ENCODE measurements around the gene IRS2. TPM values are rescaled to one million over a fixed set of nuclear protein-coding genes. Genes with fewer than 3 reads are reported as not detected.

The IRS2 gene
- total RNA-seq, 6 experiments from 2014 or later = 8.8 to 26.0 (median 17.5) TPM

- Histone ChIP-seq H3K27me3 (no peaks in the 10 kb centered on the region), H3K36me3 (peaks cover 0 to 4% (median 2%) of the 10 kb centered on the region in 4 donors), H3K4me3 (no peak overlapping the region), H3K9me3 (no peaks in the 10 kb centered on the region), H3K27ac (peak overlapping the region in 2 of 3 donors; percentile 43 to 54), H3K4me1 (peaks cover 0 to 32% (median 13%) of the 10 kb centered on the region in 4 donors)
- 72% methylated on average over 7 of the region's 7 CpGs for WGBS (ENCODE audit: insufficient coverage, low coverage, low lambda C conversion rate, missing lambda C conversion rate)
- no peak for DNase-seq
- TF ChIP-seq POLR2A (IDR thresholded peaks at IDR 0.05) (no peak), CTCF (IDR thresholded peaks at IDR 0.05) (no peak)
- no peak for ATAC-seq
- intact Hi-C loops (cut with DNase I) = loop anchor here (5.0 to 10.0 kb wide), 2 partner anchors 71 to 644 kb away; no protein-coding TSS in a partner anchor
These were observed 2.2 kb upstream of the IRS2 start for GRCh38 chr13:109788372-109789111.

GRCh38 chr13:109787135-109787954 is 962 bp upstream of the IRS2 start:
- Histone ChIP-seq H3K27me3 (no peaks in the 10 kb centered on the region), H3K4me1 (peaks cover 0 to 32% (median 13%) of the 10 kb centered on the region in 4 donors), H3K9me3 (no peaks in the 10 kb centered on the region), H3K4me3 (peak overlapping the region; percentile 67 to 75 (median 74)), H3K36me3 (peaks cover 0 to 16% (median 8%) of the 10 kb centered on the region in 4 donors), H3K27ac (peak overlapping the region; percentile 89 to 98 (median 95))
- peak; percentile 52 to 71 (median 62) for DNase-seq
- TF ChIP-seq POLR2A (IDR thresholded peaks at IDR 0.05) (peak; percentile 53), CTCF (IDR thresholded peaks at IDR 0.05) (no peak)
- ATAC-seq = peak in 3 of 4 donors; percentile 2 to 26 (median 6)
- 8% methylated on average over 5 of the region's 86 CpGs for WGBS (ENCODE audit: insufficient coverage, low coverage, low lambda C conversion rate, missing lambda C conversion rate)
- intact Hi-C loops (cut with DNase I) = loop anchor here (5.0 to 10.0 kb wide), 2 partner anchors 70 to 643 kb away; no protein-coding TSS in a partner anchor

GRCh38 chr13:109785892-109786450 is 412 bp downstream of the IRS2 start:
- H3K27me3 ChIP-seq = no peaks in the 10 kb centered on the region
- H3K4me1 ChIP-seq = peaks cover 0 to 27% (median 9%) of the 10 kb centered on the region in 4 donors
- H3K27ac ChIP-seq = peak overlapping the region; percentile 78 to 98 (median 97)
- H3K9me3 ChIP-seq = no peaks in the 10 kb centered on the region
- no peak for ATAC-seq
- H3K36me3 ChIP-seq = peaks cover 0 to 25% (median 10%) of the 10 kb centered on the region in 4 donors
- WGBS (ENCODE audit: insufficient coverage, low coverage, low lambda C conversion rate, missing lambda C conversion rate) = 1% methylated on average over 14 of the region's 88 CpGs
- intact Hi-C loops (cut with DNase I) = loop anchor here (5.0 to 10.0 kb wide), 2 partner anchors 69 to 641 kb away; no protein-coding TSS in a partner anchor
- peak in 2 of 3 donors; percentile 37 to 55 for DNase-seq
- no peak for TF ChIP-seq CTCF (IDR thresholded peaks at IDR 0.05)
- no peak for TF ChIP-seq POLR2A (IDR thresholded peaks at IDR 0.05)
- H3K4me3 ChIP-seq = peak overlapping the region; percentile 60 to 67 (median 67)
